Lung (tissue), 12 donors: ENCODE measurements around the gene FABP2. TPM values are rescaled to one million over a fixed set of nuclear protein-coding genes. Genes with fewer than 3 reads are reported as not detected.
A peak's percentile ranks its signal among the peaks of the same experiment; 100 is the strongest.
"Not testable (repeated sequence)": the region's sequence is repeated elsewhere in the genome, so short reads cannot be mapped to it uniquely, and the experiment has no call there.

Experiments used
- ATAC-seq: fragments of 200-7000 bp; cut with Tn5 transposase; one replicate; pipeline ENCODE4 v1.9.1; 2020; ENCODE audit warnings: moderate number of reproducible peaks; ENCODE audit not compliant: insufficient read depth, low FRiP score
- DNase-seq, 3 donors: peaks; one replicate each; pipeline ENCODE4 v3.0.0-alpha.2; 2013 to 2017
- H3K27ac ChIP-seq, 2 donors: one replicate each; pipeline ENCODE4 v1.5.1; 2013; ENCODE audit warnings: mild to moderate bottlenecking in 2 of 2, moderate library complexity in 2 of 2, control low read depth in 1 of 2, inconsistent platforms in 1 of 2, low read depth in 1 of 2, low read length in 1 of 2
- H3K27me3 ChIP-seq, 3 donors: one replicate each; pipeline ENCODE4 v1.5.1; 2013; ENCODE audit warnings: low read length in 2 of 3; ENCODE audit not compliant: control insufficient read depth in 3 of 3, insufficient read depth in 3 of 3
- H3K36me3 ChIP-seq, 4 donors: one replicate each; pipeline ENCODE4 v1.5.1; 2013; ENCODE audit warnings: low read length in 4 of 4, mild to moderate bottlenecking in 1 of 4, moderate library complexity in 1 of 4; ENCODE audit not compliant: control insufficient read depth in 4 of 4, insufficient read depth in 4 of 4
- H3K4me1 ChIP-seq, 5 donors: one replicate each; pipeline ENCODE4 v1.5.1; 2013; ENCODE audit warnings: low read length in 5 of 5, mild to moderate bottlenecking in 2 of 5, moderate library complexity in 1 of 5; ENCODE audit not compliant: control insufficient read depth in 5 of 5, insufficient read depth in 5 of 5
- H3K4me3 ChIP-seq: one replicate; pipeline ENCODE4 v1.5.1; 2013; ENCODE audit warnings: mild to moderate bottlenecking, control low read depth, moderate library complexity
- H3K9ac ChIP-seq, 2 donors: one replicate each; pipeline ENCODE4 v1.5.1; 2013; ENCODE audit warnings: low read length in 2 of 2, control low read depth in 1 of 2; ENCODE audit not compliant: insufficient read depth in 1 of 2
- H3K9me3 ChIP-seq, 4 donors: one replicate each; pipeline ENCODE4 v1.5.1; 2013; ENCODE audit warnings: low read length in 3 of 4, mild to moderate bottlenecking in 1 of 4, moderate library complexity in 1 of 4; ENCODE audit not compliant: control insufficient read depth in 4 of 4, insufficient read depth in 3 of 4
- WGBS, 2 donors: extraction: QIAGEN DNeasy Blood & Tissue Kit; methylation state at CpG; one replicate each; pipeline ENCODE4 v1.1.7; 2013; 5-methylcytosine and 5-hydroxymethylcytosine counted together
- polyA plus RNA-seq, 2 donors: library from polyadenylated mRNA; stranded (reverse); fragments of 200-250 nt; gene quantifications; one replicate each; pipeline ENCODE4 v1.2.1, GENCODE V29; 2013
- total RNA-seq, 2 donors: library from RNA; depleted of rRNA in 1 of 2; stranded (reverse); fragments of >200 nt in 1 of 2; gene quantifications; one replicate each; pipeline ENCODE4 v1.2.1, GENCODE V29; 2014 to 2021
- TF ChIP-seq, protein P1 (sequence below): IDR thresholded peaks from 2 replicates; pipeline ENCODE4 v1.5.1; 2012; ENCODE audit warnings: mild to moderate bottlenecking; ENCODE audit errors: control extremely low read depth, extremely low read depth
- donor health status: control.
- donor health status: control.
- donor health status: Bipolar disorder and iron deficiency.
- donor health status: healthy.
- donor health status: DM: yes; HTN: yes; CAD: no.

The FABP2 gene
- total and polyA plus RNA-seq, 4 donors, result not detected

DNA sequence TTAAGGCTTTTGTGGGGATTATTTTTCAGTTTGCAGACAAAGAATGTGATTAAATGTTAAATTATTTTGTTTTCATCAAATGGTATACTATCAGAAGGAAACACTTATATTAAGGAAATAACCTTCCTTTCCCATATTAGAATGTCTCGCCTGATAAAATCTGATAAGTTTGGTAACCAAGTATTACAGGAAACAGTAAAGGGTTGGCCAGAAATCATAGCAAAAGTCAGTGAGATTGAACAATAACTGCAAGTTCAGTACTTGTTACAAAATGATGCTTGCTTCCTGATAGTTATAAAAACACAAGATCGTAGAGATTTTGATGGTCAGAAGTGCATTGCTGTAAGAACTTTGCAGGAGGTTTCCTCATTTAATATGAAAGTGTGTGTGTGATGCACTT, 40.5 kb downstream of the FABP2 start:
- peak; percentile 27 for ATAC-seq
- TF ChIP-seq, protein P1, sequence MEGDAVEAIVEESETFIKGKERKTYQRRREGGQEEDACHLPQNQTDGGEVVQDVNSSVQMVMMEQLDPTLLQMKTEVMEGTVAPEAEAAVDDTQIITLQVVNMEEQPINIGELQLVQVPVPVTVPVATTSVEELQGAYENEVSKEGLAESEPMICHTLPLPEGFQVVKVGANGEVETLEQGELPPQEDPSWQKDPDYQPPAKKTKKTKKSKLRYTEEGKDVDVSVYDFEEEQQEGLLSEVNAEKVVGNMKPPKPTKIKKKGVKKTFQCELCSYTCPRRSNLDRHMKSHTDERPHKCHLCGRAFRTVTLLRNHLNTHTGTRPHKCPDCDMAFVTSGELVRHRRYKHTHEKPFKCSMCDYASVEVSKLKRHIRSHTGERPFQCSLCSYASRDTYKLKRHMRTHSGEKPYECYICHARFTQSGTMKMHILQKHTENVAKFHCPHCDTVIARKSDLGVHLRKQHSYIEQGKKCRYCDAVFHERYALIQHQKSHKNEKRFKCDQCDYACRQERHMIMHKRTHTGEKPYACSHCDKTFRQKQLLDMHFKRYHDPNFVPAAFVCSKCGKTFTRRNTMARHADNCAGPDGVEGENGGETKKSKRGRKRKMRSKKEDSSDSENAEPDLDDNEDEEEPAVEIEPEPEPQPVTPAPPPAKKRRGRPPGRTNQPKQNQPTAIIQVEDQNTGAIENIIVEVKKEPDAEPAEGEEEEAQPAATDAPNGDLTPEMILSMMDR, result no peak
- no peak overlapping the region for H3K27ac ChIP-seq
- no peak overlapping the region for H3K4me3 ChIP-seq
- H3K9ac ChIP-seq, result no peak overlapping the region
- H3K4me1 ChIP-seq, result peaks cover 0 to 20% (median 5%) of the 10 kb centered on the region in 5 donors
- H3K27me3 ChIP-seq, result no peaks in the 10 kb centered on the region
- peaks cover 0 to 4% (median 0%) of the 10 kb centered on the region in 4 donors for H3K36me3 ChIP-seq
- 21 to 40% methylated on average over 2 of the region's 2 CpGs for WGBS, 2 donors
- no peaks in the 10 kb centered on the region for H3K9me3 ChIP-seq
- no peak for DNase-seq

DNA sequence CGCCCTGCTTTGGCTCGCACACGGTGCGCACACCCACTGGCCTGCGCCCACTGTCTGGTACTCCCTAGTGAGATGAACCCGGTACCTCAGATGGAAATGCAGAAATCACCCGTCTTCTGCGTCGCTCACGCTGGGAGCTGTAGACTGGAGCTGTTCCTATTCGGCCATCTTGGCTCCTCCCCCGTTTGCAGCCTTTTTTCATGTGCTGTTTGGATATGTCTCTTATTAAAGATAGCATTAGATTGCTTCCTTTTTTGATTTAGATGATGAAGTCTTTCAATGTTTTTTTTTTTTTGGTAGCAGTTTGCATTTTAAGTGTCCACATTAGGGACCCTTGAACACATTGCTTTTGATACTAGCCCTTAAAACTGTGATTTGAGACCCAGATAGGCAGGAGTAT, 42.0 kb downstream of the FABP2 start:
- H3K9me3 ChIP-seq, ATAC-seq, H3K4me1 ChIP-seq: not testable (repeated sequence)

DNA sequence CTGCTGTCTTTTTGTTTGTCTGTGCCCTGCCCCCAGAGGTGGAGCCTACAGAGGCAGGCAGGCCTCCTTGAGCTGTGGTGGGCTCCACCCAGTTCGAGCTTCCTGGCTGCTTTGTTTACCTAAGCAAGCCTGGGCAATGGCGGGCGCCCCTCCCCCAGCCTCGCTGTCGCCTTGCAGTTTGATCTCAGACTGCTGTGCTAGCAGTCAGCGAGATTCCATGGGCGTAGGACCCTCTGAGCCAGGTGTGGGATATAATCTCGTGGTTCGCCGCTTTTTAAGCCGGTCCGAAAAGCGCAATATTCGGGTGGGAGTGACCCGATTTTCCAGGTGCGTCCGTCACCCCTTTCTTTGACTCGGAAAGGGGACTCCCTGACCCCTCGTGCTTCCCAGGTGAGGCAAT, 42.4 kb downstream of the FABP2 start:
- 90 to 95% methylated on average over 15 to 19 of the region's 19 CpGs for WGBS, 2 donors
- H3K9ac ChIP-seq, H3K27ac ChIP-seq, ATAC-seq, H3K36me3 ChIP-seq, DNase-seq, H3K27me3 ChIP-seq, H3K4me1 ChIP-seq, H3K9me3 ChIP-seq, H3K4me3 ChIP-seq: not testable (repeated sequence)

More for the DNA sequence above, 42.0 kb downstream of the FABP2 start:
- WGBS, 2 donors, result 97 to 98% methylated on average over 9 to 12 of the region's 12 CpGs
- not testable (repeated sequence) for H3K9ac ChIP-seq, H3K27me3 ChIP-seq, H3K4me3 ChIP-seq, DNase-seq, H3K27ac ChIP-seq, H3K36me3 ChIP-seq

GRCh38 chr4:119271361-119272085, 50.4 kb downstream of the FABP2 start:
- 71 to 84% methylated on average over 6 of the region's 6 CpGs for WGBS, 2 donors
- no peaks in the 10 kb centered on the region for H3K4me1 ChIP-seq
- no peak overlapping the region for H3K9ac ChIP-seq
- ATAC-seq (no peak), DNase-seq (no peak)
- H3K4me3 ChIP-seq, result no peak overlapping the region
- no peaks in the 10 kb centered on the region for H3K27me3 ChIP-seq
- peaks cover 0 to 12% (median 5%) of the 10 kb centered on the region in 4 donors for H3K36me3 ChIP-seq
- TF ChIP-seq, protein P1, result no peak
- no peaks in the 10 kb centered on the region for H3K9me3 ChIP-seq
- H3K27ac ChIP-seq, result no peak overlapping the region
